A549 treated with ZK216348 at 1 μM for 4 hours (cell line): Measurements from ENCODE around the gene HK3. TPM values are rescaled to one million over a fixed set of nuclear protein-coding genes. Genes with fewer than 3 reads are reported as not detected.

Source experiments
- total RNA-seq: library from RNA; stranded (reverse); fragments of 200-300 nt; extraction: Qiagen RNA extraction; gene quantifications from 5 replicates; pipeline ENCODE4 v1.2.3, GENCODE V29; 2022; ENCODE audit warnings: low read depth

The HK3 gene, protein sequence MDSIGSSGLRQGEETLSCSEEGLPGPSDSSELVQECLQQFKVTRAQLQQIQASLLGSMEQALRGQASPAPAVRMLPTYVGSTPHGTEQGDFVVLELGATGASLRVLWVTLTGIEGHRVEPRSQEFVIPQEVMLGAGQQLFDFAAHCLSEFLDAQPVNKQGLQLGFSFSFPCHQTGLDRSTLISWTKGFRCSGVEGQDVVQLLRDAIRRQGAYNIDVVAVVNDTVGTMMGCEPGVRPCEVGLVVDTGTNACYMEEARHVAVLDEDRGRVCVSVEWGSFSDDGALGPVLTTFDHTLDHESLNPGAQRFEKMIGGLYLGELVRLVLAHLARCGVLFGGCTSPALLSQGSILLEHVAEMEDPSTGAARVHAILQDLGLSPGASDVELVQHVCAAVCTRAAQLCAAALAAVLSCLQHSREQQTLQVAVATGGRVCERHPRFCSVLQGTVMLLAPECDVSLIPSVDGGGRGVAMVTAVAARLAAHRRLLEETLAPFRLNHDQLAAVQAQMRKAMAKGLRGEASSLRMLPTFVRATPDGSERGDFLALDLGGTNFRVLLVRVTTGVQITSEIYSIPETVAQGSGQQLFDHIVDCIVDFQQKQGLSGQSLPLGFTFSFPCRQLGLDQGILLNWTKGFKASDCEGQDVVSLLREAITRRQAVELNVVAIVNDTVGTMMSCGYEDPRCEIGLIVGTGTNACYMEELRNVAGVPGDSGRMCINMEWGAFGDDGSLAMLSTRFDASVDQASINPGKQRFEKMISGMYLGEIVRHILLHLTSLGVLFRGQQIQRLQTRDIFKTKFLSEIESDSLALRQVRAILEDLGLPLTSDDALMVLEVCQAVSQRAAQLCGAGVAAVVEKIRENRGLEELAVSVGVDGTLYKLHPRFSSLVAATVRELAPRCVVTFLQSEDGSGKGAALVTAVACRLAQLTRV
- 0.09 TPM in 1 of 5 replicates, not detected in the others for total RNA-seq

DNA sequence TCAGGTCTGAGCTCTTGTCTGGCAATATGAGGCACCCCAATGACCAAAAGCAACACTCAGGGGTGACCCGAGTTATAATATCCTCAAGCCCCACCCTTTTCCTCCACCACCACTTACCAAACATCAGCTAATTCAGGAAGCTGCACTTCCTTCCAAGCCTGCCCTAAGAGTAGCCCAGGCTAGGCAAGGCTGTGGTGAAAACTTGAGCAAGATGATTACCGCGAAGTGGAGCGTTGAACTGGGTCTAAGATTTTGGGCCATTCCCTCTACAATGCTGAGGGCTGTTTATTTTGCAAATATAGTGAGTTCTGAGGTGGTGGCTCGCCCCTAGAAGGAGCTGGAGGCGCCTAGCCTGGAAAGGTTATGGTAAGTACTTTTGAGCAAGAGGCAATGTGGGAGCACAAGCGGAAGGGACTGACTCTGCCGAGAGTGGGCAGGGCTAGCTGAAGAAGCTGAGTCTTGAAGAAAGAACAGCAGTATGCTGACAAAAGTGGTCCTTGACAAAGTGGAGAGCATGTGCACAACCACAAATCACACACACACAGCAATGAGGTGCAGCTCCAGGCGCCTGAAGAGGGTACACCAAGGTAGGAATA, at the start of gene HK3:
Gene HK3 (minus strand): TSS at position 51 of the 596 bp plus-strand sequence. CDS start 3,187 bp downstream, outside the sequence.

Other genes with a start within 250 kb of the HK3 start
- 0.09 to 0.47 TPM (median 0.41 TPM) in 5 replicates for gene UNC5A, start 88.8 kb downstream of the HK3 start, total RNA-seq
- 41.3 to 46.6 TPM (median 45.0 TPM) in 5 replicates for gene UIMC1, start 107.4 kb upstream of the HK3 start, total RNA-seq
- 8.9 to 12.5 TPM (median 11.9 TPM) in 5 replicates for gene ZNF346, start 123.3 kb upstream of the HK3 start, total RNA-seq
- gene FGFR4, start 187.6 kb upstream of the HK3 start, total RNA-seq, result 10.3 to 26.0 TPM (median 25.5 TPM) in 5 replicates
- gene NSD1, start 234.4 kb upstream of the HK3 start, total RNA-seq, result 16.9 to 25.2 TPM (median 19.1 TPM) in 5 replicates